Kidney epithelial cell (primary cell): ENCODE measurements around the gene ENTR1. TPM values are rescaled to one million over a fixed set of nuclear protein-coding genes. Genes with fewer than 3 reads are reported as not detected.

Experiments
- DNase-seq: peaks from one replicate; pipeline ENCODE4 v3.0.0-alpha.2; 2010; ENCODE audit warnings: low read depth
- H3K27me3 ChIP-seq: 2 replicates; pipeline ENCODE4 v1.6.0; 2011; ENCODE audit warnings: low read length; ENCODE audit not compliant: control insufficient read depth, insufficient read depth
- H3K36me3 ChIP-seq: 2 replicates; pipeline ENCODE4 v1.5.1; 2011; ENCODE audit warnings: low read length; ENCODE audit not compliant: control insufficient read depth, insufficient read depth
- H3K4me3 ChIP-seq: 2 replicates; pipeline ENCODE4 v1.5.1; 2011; ENCODE audit warnings: low read depth, mild to moderate bottlenecking, control low read depth, low read length
- total RNA-seq: library from RNA; depleted of rRNA; stranded (reverse); fragments of >200 nt; gene quantifications from 2 replicates; pipeline ENCODE4 v1.2.3, GENCODE V29; 2015
- TF ChIP-seq, protein P1 (sequence below): IDR thresholded peaks from 2 replicates; pipeline ENCODE4 v1.5.1; 2011; ENCODE audit warnings: mild to moderate bottlenecking, moderate library complexity, low read length, control low read depth, inconsistent platforms; ENCODE audit not compliant: insufficient read depth, poor library complexity, severe bottlenecking

ENTR1 gene
- total RNA-seq, 1 donor from 2014 or later: 71.4 TPM

GRCh38 chr9:136424750-136425362 lies 14.4 kb upstream of the ENTR1 start:
- no peak for DNase-seq
- Histone ChIP-seq H3K36me3 (peaks cover 1% of the 10 kb centered on the region), H3K27me3 (no peaks in the 10 kb centered on the region), H3K4me3 (no peak overlapping the region)
- TF ChIP-seq, protein P1, sequence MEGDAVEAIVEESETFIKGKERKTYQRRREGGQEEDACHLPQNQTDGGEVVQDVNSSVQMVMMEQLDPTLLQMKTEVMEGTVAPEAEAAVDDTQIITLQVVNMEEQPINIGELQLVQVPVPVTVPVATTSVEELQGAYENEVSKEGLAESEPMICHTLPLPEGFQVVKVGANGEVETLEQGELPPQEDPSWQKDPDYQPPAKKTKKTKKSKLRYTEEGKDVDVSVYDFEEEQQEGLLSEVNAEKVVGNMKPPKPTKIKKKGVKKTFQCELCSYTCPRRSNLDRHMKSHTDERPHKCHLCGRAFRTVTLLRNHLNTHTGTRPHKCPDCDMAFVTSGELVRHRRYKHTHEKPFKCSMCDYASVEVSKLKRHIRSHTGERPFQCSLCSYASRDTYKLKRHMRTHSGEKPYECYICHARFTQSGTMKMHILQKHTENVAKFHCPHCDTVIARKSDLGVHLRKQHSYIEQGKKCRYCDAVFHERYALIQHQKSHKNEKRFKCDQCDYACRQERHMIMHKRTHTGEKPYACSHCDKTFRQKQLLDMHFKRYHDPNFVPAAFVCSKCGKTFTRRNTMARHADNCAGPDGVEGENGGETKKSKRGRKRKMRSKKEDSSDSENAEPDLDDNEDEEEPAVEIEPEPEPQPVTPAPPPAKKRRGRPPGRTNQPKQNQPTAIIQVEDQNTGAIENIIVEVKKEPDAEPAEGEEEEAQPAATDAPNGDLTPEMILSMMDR: no peak

- TF ChIP-seq, protein P1: no peak
- H3K4me3 ChIP-seq: no peak overlapping the region
- no peaks in the 10 kb centered on the region for H3K36me3 ChIP-seq
- no peak for DNase-seq
- H3K27me3 ChIP-seq: no peaks in the 10 kb centered on the region
These were observed 13.2 kb upstream of the ENTR1 start for GRCh38 chr9:136423432-136424146.

DNA sequence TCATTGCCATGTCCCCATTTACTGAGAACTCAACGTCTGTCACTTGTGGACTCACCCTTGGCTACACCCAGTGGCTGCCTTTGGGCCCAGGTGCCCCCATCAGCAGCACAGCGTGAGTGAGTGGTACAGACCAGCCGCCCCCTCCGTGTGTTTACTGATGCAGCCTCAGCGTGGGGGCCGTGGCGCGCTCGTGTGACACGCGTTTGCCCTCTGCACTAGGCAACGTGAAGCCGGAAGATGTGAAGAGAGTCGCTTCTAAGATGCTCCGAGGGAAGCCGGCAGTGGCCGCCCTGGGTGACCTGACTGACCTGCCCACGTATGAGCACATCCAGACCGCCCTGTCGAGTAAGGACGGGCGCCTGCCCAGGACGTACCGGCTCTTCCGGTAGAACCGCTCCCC lies 12.5 kb upstream of the ENTR1 start:
- TF ChIP-seq, protein P1: no peak
- no peak for DNase-seq
- no peaks in the 10 kb centered on the region for H3K27me3 ChIP-seq
- no peaks in the 10 kb centered on the region for H3K36me3 ChIP-seq
- no peak overlapping the region for H3K4me3 ChIP-seq

DNA sequence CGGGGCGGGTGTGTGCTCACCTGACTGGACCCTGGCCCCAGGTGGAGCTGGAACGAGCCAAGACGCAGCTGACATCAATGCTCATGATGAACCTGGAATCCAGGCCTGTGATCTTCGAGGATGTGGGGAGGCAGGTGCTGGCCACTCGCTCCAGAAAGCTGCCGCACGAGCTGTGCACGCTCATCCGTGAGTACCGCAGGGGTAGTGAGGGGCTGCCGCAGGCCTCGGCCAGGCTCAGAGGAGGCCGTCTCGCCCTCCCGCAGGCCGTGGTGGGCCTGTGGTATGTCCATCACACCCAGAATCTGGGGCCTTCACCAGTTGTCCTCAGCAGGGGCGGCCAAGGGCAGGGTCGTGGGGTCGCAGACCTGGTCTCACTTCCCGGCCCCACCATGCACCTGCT lies 11.4 kb upstream of the ENTR1 start:
- Histone ChIP-seq H3K27me3 (no peaks in the 10 kb centered on the region), H3K36me3 (peaks cover 2% of the 10 kb centered on the region), H3K4me3 (no peak overlapping the region)
- TF ChIP-seq, protein P1: no peak
- no peak for DNase-seq

DNA sequence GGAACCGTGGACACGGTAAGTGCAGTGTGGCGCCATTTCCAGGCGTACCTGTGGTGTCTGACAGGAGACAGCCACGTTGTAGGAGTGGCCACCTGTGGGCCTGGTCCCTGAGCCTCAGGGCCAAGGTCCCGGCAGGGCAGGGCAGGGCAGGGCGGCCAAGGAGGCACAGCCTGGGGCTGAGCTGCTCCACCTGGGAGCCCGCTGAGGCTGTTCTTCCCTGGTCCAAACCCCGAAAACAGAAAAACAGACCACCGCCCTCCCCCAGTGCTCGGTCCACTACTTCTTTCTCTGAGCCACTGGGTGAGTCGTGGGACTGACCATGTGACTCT lies 8.6 kb upstream of the ENTR1 start:
- Histone ChIP-seq H3K36me3 (peaks cover 6% of the 10 kb centered on the region), H3K27me3 (no peaks in the 10 kb centered on the region), H3K4me3 (no peak overlapping the region)
- TF ChIP-seq, protein P1: no peak
- no peak for DNase-seq
